Ureter (tissue), 1 donor: ENCODE measurements around the gene LYAR. TPM values are rescaled to one million over a fixed set of nuclear protein-coding genes. Genes with fewer than 3 reads are reported as not detected.
A peak's percentile ranks its signal among the peaks of the same experiment; 100 is the strongest.

Experiments
- DNase-seq: peaks from one replicate; pipeline ENCODE4 v3.0.0-alpha.2; 2020; ENCODE audit warnings: low spot score
- total RNA-seq: library from RNA; stranded (reverse); gene quantifications from one replicate; pipeline ENCODE4 v1.2.4, GENCODE V29; 2023
- donor health status: DM: yes; HTN: yes; CAD: no.

Gene LYAR
- total RNA-seq, 1 donor from 2014 or later: 14.6 TPM

- no peak for DNase-seq
These were observed 26.2 kb upstream of the LYAR start for GRCh38 chr4:4316150-4316495.

DNA sequence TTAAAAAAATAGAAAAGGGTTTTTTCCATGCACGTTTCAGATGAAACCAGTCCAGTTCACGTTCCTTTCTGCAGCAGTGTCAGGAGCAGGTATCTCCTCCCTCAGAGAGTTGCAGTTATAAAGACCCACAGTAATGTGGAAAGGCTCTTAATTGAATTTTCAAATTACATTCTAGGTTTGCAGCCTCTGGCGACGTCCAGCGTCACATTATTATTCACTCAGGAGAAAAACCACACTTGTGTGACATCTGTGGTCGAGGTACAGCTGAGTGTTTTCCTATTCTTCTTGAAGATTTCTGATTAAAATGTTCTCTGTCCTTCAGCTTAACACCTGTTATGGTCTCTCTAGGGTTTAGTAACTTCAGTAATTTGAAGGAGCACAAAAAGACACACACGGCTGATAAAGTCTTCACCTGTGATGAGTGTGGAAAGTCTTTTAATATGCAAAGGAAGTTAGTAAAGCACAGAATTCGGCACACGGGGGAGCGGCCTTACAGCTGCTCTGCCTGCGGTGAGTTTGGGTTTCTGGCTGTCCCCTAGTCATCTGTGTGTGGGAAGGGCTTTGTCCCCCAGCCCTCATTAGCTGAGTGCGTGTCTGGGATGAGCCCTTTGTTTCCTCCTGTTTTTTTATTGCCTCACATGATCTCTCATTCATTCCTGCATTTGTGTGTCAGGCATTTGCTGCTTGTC is 25.7 kb upstream of the LYAR start:
- no peak for DNase-seq

GRCh38 chr4:4311193-4311592 is 21.2 kb upstream of the LYAR start:
- DNase-seq: no peak

- DNase-seq: peak; percentile 23
These were observed 19.0 kb upstream of the LYAR start for GRCh38 chr4:4308800-4309441.

DNA sequence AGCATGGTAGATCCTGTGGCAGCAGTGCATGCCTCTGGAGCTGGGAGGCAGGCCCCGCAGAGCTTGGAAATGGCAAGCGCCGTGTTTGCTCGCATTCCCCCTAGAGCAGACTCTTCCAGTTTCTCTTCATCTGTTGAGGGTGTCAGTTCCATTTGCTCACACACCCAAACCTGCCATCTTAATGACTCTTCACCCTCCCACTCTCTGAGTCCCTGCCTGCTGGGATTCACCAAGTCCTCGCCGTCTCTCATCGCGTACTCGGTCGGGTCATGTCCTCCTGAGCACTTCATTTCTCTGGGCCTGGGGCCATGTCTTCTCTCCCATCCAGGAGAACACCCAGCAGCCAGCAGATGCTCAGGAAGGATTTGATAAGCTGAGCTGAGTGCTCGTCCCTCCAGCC is 17.0 kb upstream of the LYAR start:
- DNase-seq: peak; percentile 34

DNA sequence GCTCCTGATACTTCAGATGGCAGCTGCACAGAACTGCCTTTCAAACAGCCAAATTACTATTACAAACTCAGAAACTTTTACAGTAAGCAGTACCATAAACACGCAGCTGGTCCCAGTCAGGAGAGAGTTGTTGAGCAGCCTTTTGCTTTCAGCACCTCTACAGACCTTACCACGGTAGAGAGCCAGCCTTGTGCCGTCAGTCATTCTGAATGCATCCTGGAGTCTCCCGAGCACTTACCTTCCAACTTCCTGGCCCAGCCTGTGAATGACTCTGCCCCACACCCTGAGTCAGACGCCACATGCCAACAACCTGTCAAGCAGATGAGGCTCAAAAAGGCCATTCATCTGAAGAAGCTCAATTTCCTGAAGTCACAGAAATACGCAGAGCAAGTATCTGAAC is 12.5 kb upstream of the LYAR start:
- DNase-seq: no peak

- no peak for DNase-seq
These were observed 12.0 kb upstream of the LYAR start for GRCh38 chr4:4302001-4302400.

DNA sequence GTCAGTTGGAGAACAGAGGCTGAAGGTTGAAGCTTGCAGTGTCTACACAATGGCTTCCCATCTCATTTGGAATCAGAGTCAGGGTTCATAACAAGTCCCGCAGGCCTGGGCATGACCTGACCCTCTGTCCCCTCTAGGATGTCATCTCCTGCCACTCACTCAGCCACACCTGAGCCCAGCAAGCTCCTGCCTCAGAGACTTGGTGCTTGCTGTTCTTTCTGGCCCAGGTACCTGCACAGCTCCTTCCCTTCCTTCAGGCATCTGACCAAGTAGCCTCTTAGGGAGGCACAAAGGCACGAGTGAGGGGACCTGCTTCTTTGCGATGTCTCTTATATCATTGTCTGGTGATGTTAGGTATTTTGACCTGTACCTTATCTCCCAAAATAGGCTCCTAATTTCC is 9.1 kb upstream of the LYAR start:
- DNase-seq: no peak

- DNase-seq: no peak
These were observed 6.4 kb upstream of the LYAR start for GRCh38 chr4:4296283-4296846.

DNA sequence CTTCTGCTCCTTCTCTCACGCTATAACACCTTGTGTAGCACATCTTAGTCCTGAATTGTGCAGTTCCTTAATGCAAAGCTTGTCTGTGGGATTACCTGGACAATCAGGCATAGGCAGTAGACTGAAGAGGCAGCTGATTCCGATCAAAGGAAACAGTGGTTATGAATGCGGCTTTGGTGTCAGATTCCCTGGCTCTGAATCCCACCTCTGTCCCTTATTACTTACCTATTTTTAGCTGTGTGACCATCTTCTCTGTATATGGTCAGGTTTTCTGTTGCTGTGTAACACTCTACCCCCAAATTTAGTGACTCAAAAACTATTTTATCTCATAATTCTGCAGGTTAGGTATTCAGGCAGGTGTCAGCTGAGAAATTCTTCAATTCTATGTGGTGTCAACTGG is 3.3 kb upstream of the LYAR start:
- DNase-seq: no peak

DNA sequence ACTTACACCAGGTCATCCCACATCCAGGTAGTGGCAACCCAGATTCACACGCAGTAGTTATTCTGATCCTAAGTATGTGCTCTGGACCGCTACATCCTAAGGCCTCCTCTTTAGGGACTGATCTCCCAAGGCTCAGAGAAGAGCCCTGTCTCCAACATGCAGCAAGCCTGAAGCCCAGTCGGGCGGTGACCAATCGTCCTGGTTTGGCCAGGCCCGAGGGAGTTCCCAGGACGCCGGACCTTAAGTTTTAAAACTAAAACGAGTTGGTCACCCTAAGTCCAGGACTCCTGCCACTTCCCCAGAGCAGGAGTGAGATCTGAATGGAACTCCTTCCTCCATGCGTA is 385 bp downstream of the LYAR start:
- DNase-seq: no peak

- DNase-seq: no peak
These were observed 899 bp downstream of the LYAR start for GRCh38 chr4:4289055-4289454.

DNA sequence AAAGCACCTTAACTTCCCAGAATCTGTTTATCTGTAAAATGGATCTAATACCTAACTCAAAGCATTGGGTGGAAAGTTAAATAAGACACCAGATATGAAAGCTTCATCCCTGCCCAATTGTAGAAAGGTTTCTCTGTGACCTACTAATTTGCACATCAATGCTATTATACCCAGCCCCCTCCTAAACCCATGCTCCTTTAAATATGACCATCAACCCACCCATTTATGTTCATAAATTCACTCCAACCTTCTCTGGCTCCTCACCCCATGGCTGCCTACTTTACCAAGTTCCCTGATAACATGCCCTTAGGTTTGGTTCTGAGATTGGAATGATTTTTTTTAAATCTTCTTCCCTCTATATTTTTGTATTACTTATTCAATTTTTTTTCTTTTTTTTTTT is 1.9 kb downstream of the LYAR start:
- no peak for DNase-seq

DNA sequence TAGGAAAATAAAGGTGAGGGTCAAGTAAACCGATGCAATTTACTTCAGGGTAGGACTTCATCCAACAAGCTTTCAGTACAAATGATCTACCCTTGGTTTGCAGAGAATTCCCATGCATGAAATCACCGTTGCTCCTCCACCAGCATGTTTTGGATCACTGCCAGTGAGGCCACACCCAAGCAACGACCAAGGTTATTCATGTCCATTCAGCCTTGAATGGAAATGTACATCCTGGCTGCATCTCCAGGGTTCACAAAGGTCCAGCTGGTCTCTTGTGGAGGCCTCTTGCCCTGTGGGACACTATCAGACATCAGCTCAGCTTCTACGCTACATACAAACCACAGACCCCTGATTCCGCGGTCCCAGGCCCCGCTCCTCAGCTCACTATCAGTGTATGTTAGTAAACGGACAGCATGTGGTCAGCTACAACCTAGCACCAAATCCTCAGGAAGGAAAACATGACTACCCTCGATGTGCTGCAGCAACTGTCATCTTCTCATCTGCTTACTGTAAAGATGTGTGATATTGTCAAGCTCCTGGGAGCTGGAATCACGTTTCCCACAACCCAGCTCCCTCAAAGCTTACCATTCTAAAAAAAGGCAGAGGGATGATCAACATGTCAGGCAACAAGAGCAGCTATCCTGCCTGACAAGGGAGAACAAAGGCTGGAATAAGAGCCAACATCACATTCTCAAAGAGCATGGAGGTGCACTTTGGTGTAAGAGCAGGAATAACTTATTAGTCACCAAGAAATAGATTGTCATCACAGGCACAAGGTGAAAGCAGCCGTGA is 4.9 kb downstream of the LYAR start:
- DNase-seq: no peak

- no peak for DNase-seq
These were observed 8.2 kb downstream of the LYAR start for GRCh38 chr4:4281787-4282186.

DNA sequence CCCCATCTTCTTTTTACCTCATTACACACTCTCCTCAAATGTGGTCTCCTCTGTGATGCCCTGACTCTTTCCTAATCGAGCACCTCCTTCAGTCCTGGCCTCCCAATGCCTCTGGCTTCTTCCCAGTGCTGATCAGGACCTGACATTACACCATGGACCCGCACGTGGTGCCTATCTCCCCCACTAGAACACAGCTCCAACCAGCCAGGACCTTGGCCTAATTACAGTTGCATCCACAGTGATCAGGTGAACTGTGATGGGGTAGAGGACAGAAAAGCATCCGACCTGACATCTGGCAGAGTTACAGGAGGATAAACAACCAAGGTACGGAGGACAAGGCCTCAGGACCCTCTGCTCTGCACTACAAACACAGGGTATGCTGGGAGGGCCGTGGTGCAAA is 12.4 kb downstream of the LYAR start:
- DNase-seq: no peak

DNA sequence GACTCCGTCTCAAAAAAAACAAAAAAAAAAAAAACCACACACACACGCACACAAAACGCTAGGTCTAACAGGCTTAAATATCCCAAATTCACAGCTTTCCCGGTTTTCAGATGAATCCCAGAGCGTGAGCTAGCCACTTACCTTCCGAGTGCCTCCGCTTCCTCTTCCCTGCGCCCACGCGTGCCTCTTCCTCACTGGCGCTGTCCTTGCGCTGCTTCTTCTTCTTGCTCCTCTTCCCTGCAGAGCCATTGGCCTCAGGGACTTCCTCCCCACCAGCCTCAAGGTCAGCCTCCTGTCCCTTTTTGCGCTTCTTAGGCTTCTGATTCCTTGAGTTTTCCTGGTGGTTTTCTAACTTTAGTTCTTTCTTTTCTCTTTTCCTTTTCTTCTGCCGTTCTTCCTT is 15.7 kb downstream of the LYAR start:
- no peak for DNase-seq

- no peak for DNase-seq
These were observed 18.0 kb downstream of the LYAR start for GRCh38 chr4:4271912-4272311.

- no peak for DNase-seq
These were observed 19.4 kb downstream of the LYAR start for GRCh38 chr4:4270529-4270928.

DNA sequence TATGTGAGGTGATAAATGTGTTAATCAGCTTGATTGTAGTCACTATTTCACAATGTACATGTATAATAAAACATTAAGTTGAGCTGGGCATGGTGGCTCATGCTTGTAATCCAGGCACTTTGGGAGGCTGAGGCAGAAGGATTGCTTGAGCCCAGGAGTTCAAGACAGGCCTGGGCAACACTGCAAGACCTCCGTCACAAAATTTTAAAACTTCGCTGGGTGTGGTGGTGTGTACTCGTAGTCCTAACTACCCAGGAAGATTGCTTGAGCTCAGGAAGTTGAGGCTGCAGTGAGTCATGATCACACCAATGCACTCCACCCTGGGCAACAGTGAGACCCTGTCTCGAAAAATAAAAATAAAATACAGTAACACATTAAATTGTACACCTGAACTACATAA is 20.1 kb downstream of the LYAR start:
- DNase-seq: no peak

GRCh38 chr4:4269331-4269731 is 20.6 kb downstream of the LYAR start:
- DNase-seq: no peak

- no peak for DNase-seq
These were observed 21.2 kb downstream of the LYAR start for GRCh38 chr4:4268776-4269175.

GRCh38 chr4:4267981-4268380 is 22.0 kb downstream of the LYAR start:
- no peak for DNase-seq
